ENCODE measurements around the gene SNX21.

Gene SNX21

DNA sequence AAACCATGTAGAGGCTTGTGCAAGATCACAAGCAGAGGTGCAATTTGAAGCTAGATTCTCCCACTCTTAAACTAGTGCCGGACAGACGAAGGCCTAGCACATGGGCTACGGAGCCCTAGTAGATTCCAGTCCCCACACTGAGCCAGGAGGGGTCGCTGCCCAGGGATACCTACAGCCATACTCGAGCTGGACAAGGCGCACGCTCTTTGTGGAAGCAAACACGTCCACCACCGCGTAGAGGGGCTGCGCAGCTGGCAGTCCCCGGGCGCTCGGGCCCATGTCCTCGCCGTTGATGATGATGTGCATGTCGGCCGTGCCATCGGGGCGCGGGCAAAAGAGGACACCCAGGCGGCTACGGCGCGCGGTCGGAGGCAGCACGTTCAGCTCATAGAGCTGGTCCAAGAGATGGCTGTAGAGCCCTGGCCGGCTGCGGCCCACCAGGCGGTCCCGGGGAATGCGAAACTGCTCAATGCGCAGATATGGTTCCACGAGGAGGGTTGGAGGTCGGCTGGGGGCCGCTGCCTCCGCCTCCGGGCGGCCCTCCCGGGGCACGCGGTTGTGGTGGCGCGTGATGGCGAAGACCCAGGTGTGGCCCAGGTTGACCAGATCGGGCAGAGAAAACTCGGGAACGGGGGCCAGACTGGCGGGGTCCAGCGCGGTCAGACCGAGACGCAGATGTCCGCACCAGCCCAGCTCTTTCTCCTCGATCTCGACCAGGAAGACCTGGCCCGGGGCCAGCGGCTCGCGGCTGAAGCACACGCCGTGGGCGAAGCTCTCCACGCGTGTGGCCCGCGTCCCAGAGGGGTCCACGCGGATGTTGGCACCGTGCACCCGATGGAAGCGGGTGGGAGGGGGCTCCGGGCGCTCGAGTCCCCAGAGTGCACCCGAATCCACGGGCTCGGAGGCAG lies 56.7 kb downstream of the SNX21 start:
- DNase-seq (ENCODE audit: extremely low read depth, insufficient read length) = peak; percentile 65
- Histone ChIP-seq H3K36me3 (ENCODE audit: control insufficient read depth, insufficient read depth, low read length) (peaks cover 18% of the 10 kb centered on the region), H3K4me3 (replicated peaks; ENCODE audit: low read depth, low read length) (peak overlapping the region; percentile 80), H3K27me3 (replicated peaks; ENCODE audit: control insufficient read depth, insufficient read depth, low read length) (no peaks in the 10 kb centered on the region)
- TF ChIP-seq, protein P1, sequence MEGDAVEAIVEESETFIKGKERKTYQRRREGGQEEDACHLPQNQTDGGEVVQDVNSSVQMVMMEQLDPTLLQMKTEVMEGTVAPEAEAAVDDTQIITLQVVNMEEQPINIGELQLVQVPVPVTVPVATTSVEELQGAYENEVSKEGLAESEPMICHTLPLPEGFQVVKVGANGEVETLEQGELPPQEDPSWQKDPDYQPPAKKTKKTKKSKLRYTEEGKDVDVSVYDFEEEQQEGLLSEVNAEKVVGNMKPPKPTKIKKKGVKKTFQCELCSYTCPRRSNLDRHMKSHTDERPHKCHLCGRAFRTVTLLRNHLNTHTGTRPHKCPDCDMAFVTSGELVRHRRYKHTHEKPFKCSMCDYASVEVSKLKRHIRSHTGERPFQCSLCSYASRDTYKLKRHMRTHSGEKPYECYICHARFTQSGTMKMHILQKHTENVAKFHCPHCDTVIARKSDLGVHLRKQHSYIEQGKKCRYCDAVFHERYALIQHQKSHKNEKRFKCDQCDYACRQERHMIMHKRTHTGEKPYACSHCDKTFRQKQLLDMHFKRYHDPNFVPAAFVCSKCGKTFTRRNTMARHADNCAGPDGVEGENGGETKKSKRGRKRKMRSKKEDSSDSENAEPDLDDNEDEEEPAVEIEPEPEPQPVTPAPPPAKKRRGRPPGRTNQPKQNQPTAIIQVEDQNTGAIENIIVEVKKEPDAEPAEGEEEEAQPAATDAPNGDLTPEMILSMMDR (IDR thresholded peaks at IDR 0.05; ENCODE audit: insufficient read depth, low read length, poor library complexity, severe bottlenecking) = peak; percentile 41

DNA sequence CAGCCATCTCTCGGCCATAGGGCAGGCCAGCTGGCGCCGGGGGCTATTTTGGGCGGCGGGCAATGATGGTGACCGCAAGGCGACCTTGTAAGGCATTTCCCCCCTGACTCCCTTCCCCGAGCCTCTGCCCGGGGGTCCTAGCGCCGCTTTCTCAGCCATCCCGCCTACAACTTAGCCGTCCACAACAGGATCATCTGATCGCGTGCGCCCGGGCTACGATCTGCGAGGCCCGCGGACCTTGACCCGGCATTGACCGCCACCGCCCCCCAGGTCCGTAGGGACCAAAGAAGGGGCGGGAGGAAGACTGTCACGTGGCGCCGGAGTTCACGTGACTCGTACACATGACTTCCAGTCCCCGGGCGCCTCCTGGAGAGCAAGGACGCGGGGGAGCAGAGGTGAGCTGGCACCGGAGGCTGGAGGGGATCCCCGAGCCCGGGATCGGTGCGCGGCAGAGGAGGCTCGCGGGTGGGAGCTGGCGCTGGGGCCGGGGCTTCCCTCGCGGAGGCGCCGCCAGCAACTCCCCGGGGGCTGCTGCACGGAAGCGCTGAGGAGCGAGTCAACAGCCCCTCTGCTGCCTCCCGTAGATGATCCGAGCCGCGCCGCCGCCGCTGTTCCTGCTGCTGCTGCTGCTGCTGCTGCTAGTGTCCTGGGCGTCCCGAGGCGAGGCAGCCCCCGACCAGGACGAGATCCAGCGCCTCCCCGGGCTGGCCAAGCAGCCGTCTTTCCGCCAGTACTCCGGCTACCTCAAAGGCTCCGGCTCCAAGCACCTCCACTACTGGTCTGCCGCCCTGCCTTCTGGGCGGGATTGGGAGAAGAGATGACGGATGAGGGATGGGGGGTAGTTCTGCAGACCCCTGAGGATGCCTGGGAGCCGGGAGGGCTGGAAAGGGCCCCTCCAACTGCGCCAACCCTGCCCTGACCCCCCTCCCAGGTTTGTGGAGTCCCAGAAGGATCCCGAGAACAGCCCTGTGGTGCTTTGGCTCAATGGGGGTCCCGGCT lies 57.7 kb downstream of the SNX21 start, which contains the start of the genes CTSA and NEURL2:
Gene CTSA, plus strand, starts transcription at position 351 of the 999 bp plus-strand sequence. Its CDS starts 234 bp downstream, at position 585.
Gene NEURL2, minus strand, starts transcription at position 224 of the 999 bp plus-strand sequence. Its CDS starts 217 bp downstream, at position 7.
- DNase-seq (ENCODE audit: extremely low read depth, insufficient read length) = peak; percentile 87
- Histone ChIP-seq H3K36me3 (ENCODE audit: control insufficient read depth, insufficient read depth, low read length) (peaks cover 22% of the 10 kb centered on the region), H3K4me3 (replicated peaks; ENCODE audit: low read depth, low read length) (peak within 1 kb of the TSS; percentile 80), H3K27me3 (replicated peaks; ENCODE audit: control insufficient read depth, insufficient read depth, low read length) (no peaks in the 10 kb centered on the region)
- TF ChIP-seq, protein P1 (IDR thresholded peaks at IDR 0.05; ENCODE audit: insufficient read depth, low read length, poor library complexity, severe bottlenecking) = no peak

DNA sequence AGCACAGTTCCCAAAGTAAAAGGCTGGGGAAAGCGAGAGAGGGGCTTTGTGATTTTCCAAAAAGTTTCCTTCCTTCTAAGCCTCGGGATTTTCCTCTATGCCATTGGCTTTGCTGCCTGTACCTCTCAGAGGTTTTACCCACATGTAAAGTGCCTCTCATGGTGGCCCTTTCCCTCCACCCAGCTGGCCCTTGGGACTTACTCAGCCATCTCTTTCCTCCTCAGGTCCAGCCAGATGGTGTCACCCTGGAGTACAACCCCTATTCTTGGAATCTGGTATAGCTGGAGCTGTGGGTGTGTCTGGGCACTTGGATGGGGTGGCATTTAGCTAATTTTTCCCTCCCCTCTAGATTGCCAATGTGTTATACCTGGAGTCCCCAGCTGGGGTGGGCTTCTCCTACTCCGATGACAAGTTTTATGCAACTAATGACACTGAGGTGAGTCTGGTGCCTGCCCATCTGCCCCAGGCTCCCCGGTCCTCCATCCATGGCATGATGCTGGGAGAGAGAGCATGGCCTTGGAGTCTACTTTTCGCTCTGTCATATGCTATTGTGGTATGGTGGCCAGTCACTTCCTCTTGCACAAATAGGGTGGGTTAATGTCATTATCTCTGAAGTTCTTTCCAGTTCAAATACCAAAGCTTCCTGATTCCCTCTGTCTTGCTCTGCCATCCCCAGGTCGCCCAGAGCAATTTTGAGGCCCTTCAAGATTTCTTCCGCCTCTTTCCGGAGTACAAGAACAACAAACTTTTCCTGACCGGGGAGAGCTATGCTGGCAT lies 58.6 kb downstream of the SNX21 start:
- Histone ChIP-seq H3K27me3 (replicated peaks; ENCODE audit: control insufficient read depth, insufficient read depth, low read length) (no peaks in the 10 kb centered on the region), H3K36me3 (ENCODE audit: control insufficient read depth, insufficient read depth, low read length) (peaks cover 19% of the 10 kb centered on the region), H3K4me3 (replicated peaks; ENCODE audit: low read depth, low read length) (peak overlapping the region; percentile 80)
- DNase-seq (ENCODE audit: extremely low read depth, insufficient read length) = no peak
- TF ChIP-seq, protein P1 (IDR thresholded peaks at IDR 0.05; ENCODE audit: insufficient read depth, low read length, poor library complexity, severe bottlenecking) = no peak
